Measurements from ENCODE around the gene TRAF2.
A peak's percentile ranks its signal among the peaks of the same experiment; 100 is the strongest.
"Not testable (repeated sequence)": the region's sequence is repeated elsewhere in the genome, so short reads cannot be mapped to it uniquely, and the experiment has no call there.

TRAF2 gene, protein sequence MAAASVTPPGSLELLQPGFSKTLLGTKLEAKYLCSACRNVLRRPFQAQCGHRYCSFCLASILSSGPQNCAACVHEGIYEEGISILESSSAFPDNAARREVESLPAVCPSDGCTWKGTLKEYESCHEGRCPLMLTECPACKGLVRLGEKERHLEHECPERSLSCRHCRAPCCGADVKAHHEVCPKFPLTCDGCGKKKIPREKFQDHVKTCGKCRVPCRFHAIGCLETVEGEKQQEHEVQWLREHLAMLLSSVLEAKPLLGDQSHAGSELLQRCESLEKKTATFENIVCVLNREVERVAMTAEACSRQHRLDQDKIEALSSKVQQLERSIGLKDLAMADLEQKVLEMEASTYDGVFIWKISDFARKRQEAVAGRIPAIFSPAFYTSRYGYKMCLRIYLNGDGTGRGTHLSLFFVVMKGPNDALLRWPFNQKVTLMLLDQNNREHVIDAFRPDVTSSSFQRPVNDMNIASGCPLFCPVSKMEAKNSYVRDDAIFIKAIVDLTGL

DNA sequence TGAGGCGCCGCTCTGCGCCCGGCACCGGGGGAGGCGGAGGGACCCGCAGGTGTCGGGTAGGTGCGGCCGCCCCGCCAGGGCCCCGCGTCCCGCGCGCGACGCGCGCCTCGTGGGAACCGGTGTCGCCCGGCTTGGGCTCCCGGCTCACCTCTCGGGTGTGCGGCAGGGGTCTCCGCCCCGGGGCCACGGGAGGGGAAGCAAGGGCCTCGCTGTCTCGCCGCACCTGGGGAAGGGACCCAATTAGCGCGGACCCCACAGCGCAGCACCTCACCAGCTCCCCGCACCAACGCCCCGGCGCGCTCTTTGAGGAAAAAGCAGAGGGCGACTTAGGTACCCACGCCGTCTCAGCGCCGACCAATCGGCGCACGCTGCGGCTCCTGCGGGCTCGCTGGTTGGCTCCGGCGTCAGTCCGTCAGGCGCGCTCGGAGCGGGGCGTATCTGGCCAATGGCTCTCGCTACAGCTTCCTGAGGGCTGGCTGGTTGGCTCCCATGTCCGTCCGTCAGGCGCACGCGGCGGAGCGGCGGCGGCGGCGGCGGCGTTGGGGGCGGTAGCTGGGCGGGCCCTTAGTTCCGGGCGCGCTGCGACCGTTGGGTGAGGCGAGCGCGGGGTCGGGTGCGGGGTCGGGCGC is at the start of gene TRAF2:
TSS of gene TRAF2 (plus strand) at position 567 of the 629 bp plus-strand sequence. CDS start 12,225 bp downstream, outside the sequence.
- peak; percentile 97 to 99 for DNase-seq

DNA sequence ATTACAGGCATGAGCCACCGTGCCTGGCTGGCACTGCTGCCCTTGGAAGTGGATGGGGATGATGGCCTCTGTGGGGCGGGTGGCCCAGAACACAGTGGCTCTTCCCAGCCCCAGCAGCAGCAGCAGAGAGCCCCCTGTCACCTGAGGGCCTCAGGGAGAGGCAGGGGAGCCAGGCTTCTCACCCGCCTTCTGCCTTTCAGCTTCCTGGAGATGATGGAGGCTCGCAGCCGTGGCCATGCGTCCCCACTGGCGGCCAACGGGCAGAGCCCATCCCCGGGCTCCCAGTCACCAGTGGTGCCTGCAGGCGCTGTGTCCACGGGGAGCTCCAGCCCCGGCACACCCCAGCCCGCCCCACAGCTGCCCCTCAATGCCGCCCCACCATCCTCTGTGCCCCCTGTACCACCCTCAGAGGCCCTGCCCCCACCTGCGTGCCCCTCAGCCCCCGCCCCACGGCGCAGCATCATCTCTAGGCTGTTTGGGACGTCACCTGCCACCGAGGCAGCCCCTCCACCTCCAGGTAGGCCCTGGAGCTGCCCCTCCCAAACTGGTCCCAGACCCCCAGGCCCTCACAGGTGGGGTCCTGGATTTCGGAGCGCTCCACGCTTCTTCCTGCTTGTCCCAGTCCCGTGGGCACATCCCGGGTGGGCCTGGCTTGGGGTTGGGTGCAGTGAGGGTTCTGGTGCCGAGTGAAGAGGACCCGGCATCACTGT is 49.0 kb upstream of the TRAF2 start:
- DNase-seq = no peak

DNA sequence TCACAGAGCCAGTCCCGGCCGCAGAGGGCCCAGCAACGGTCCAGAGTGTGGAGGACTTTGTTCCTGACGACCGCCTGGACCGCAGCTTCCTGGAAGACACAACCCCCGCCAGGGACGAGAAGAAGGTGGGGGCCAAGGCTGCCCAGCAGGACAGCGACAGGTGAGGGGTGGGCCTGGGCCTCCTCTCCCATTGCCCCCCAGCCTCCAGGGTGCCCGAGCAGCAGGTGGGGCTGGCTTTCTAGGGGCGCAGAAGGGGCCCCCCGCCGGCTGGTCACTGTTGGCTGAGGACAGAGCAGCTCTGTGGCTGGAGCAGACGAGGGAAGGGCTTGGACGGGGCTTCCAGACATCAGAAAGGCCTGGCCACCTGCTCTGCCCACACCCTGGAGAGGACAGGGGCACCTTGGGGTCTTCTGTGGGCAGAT is 48.4 kb upstream of the TRAF2 start:
- not testable (repeated sequence) for DNase-seq

DNA sequence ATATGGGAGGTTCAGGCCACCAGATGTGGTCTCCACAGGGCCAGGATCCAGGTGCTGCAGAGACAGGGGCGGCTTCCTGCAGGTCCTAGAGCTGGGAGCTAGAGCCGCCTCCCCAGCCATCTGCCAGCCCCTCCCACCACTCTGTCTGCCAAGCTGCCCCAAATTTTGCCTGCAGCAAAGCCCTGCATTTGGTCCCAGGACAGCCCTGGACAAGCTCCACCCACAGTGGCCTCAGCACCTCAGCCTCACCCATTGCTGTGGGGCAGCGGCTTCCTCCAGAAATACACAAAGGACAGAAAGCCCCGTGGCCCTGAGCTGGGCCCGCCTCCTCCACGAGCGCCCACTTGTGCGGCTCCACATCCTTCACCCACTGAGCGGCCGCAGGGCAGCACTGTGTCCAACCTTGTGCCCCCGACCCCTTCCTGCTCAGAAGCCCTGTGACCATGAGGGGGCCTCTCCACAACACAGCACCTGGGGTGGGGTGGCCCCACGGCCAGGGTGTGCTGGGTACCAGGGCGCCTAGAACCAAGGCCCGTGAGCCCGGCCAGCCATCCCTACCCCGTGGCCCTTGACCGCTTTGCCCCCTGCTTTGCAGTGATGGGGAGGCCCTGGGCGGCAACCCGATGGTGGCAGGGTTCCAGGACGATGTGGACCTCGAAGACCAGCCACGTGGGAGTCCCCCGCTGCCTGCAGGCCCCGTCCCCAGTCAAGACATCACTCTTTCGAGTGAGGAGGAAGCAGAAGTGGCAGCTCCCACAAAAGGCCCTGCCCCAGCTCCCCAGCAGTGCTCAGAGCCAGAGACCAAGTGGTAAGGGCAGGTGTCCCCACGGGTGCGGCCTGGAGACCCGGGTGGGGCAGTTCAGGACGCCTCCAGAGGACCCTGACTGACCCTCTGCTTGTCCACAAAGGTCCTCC is 47.7 kb upstream of the TRAF2 start:
- no peak for DNase-seq

DNA sequence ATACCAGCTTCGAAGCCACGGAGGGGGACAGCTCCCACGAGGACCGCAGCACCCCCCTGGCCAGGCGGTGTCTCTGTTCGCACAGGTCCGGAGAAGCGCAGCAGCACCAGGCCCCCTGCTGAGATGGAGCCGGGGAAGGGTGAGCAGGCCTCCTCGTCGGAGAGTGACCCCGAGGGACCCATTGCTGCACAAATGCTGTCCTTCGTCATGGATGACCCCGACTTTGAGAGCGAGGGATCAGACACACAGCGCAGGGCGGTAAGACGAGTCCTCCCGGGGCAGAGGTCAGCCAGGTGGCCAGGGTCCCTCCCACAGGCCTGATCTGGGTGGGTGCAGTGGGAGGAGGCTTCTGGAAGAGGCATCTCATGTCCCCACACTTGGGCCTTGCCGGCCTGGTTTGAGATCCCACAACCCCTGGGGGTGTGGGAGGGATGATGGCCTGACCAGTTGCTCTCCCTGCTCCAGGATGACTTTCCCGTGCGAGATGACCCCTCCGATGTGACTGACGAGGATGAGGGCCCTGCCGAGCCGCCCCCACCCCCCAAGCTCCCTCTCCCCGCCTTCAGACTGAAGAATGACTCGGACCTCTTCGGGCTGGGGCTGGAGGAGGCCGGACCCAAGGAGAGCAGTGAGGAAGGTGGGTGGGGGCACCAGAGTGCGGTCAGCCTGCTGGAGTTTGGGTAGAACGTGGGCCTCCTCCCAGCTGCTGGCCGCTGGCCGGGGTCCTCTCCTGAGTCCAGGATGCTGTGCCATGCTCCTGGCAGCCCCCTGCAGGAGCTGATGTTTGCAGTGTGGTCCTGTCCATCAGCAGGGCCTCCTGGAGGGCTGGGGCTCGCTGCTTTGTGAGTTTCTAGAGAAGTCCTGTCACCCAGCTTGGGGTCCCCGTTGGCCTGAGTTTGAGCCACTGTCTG is 46.8 kb upstream of the TRAF2 start:
- no peak for DNase-seq

DNA sequence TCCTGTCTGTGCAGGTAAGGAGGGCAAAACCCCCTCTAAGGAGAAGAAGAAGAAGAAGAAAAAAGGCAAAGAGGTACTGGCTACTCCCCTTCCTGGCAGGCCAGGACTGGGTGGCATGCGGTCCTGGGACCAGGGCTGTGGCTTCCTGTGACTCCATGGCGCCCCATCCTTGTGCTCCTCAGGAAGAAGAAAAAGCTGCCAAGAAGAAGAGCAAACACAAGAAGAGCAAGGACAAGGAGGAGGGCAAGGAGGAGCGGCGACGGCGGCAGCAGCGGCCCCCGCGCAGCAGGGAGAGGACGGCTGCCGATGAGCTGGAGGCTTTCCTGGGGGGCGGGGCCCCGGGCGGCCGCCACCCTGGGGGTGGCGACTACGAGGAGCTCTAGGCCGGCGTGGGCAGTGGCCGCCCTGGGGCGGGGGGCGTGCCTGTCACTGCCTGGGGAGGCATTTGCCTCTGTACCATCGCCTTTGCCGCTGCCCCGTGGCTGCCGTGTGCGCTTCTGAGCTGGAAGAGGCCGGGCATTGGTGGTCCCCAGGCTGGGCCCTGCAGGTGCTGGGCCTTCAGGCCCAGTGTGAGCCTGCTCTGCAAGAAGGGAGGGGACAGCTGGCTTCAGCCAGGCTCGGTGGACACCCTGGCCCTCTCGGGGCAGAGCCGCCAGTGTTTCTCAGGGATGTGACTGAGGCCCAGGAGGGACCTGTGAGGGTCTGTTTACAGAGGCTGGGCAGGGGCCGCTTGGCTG is 46.0 kb upstream of the TRAF2 start:
- no peak for DNase-seq

DNA sequence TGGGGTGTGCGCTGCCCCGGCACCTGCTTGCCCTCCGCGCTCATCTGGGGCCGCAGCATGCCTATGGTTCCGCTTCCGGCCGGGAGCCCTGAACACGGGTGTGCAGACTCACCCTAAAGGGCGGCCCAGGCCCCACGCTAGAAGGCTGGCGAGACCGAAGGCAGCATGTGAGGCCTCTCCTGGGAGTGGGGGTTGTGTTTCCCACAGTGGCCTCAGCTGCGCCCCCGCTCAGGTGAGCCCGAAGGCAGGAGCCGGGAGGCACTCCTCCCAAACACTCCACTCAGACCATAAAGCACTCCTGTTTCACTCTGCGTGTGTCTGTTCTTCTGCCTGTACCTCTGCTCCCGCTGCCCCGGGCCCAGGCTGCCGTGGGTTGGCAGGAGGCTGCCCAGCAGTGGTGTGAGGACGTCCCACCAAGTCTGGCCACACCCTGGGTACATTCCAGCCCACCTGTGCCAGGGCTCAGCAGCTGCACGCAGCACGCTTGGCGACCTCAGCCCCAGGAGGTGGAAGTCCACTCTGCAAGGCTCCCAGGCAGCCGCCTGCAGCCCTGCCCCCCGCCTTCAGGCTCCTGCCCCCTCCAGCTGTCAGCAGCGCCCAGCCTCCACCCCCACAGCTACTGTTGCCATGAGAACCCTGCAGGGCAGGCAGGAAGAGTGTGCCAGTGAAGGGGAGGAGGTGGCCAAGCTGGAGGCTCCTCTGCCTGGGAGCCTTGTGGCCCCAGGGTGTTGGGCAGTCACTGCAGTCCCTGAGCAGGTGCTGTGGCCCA is 45.3 kb upstream of the TRAF2 start:
- DNase-seq = peak in 1 of 2 experiments; percentile 22

DNA sequence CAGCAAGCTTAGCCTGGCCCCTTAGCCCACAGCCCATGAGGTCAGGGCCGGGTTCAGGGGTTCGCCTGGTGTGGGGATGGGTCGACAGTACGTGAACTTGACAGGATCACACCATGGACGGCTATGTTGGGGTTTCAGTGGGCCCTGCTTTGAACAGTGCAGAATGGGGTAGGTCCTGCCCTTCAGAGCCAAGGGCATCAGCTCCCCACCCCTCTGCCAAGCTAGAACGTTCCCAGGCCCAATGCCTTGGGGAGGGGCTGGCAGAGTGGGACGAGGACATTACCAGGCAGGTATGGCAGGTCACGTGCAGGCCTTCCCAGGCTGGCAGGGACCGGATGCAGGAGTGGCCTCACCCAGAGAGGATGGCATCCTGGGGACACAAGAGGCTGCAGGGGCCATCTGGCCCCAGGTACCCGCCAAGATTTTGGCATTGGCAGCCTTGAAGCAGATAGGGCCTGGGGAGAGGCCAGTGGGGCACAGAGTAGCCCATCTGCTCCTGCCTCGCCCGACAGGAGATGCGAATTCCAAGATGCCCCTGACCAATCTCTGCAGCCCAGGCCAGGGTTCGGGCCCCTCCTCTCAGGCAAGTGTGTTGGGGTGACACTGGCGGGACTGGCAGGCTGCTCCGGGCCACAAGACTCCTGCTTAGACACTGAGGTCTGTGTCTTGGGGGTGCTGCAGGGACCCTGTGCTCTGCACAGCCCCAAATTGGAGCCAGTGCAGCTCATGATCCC is 44.5 kb upstream of the TRAF2 start:
- not testable (repeated sequence) for DNase-seq

DNA sequence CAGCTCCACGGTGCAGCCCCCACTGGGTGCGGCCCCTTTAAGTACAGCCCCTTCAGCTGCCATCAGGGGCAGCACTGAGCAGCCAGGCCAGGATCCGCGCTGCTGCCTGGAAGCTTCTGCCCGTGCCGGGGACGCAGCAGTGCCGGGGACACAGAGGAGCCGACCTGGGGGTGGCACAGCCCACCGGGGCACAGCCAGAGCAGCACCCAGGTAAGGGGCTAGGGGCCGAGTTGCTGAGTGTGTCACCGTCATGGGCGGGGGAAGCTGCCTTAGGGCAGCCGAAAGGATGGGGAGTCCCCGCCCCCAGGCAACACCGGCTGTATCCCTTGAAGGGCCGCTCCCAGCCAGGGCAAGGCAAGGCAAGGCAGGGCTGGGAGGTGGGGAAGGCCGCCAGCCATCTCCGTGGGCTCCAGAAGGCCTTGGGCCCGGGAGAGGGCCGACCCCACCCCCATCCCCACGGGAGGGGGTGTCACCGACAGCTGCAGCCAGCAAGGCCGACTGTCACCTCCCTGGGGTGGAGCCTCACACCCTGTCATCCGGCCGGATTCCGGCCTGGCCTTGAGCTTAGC is 43.9 kb upstream of the TRAF2 start, which contains the start of gene AJM1:
TSS of gene AJM1 (plus strand) at position 99 of the 569 bp plus-strand sequence. CDS start 1,937 bp downstream, outside the sequence.
- DNase-seq = peak; percentile 89 to 91

DNA sequence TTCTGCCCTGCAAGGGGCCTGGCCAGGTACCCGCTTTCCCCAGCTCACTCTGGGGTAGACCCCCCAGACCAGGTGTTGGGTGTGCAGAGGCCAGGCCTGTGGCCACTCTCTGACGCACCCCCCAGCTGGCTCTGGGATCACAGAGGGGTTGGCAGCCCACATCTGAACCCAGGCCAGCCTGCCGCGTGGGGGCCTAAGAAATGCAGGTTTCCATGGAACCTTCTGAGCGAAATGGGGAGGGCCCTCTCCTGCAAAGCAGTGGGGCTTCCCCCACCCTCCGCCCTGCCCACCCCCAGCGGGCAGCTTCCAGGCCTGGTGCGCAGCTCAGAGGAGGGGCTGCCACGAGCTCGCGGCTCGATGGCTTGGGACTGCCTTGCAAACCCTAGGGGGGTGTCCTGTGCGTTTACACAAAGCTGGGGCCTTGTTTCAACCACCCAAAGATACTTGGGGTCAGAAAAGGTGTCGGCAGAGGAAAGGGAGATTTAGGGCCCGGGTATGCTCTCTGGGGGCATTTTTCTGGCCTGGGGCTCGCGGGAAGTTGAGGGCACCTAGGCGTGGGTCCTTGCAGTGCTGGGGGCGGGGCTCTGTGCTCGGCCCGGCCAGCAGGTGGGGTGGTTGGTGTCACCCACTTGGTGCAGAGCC is 43.0 kb upstream of the TRAF2 start:
- peak; percentile 24 to 30 for DNase-seq

DNA sequence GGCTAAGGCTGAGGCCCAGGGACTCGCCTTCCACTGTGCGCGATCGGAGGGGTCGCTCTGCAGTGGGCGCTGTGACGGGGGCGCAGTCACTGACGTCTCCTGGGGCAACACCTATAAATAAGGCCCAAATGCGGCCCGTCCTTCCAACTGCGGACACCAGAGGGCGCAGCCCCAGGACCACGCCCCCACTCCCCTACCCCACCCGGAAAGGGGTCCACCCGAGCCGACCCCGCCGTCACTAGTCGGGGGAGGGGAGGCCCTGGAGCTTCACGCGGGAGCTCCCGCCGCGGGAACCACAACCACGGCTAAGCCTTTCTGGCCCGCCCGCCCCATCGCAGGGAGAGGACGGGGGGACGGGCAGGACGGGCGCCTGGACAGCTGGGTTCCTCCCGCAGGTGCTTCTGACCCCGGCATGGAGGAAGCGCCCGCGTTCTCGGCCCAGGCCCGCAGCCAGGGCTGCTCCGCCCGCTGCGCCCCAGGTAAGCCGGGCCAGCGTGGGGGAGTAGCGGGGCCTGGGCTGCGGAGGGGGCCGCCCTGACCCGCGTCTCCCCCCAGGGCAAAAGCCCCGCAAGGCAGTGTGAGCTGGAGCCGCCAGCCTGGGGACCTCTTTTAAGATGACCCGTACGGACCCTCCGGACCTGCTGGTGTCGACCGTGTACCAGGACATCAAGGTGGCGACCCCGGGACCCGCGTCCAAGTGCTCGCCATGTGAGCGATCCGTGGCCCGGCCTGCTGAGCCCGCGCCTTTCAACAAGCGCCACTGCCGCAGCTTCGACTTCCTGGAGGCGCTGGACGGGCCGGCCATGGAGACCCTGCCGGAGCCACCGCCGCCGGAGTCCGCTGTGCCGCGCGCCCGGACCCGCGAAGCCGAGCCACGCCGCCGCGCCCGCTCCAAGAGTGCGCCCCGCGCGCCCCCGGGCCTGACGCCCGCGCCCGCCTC is 42.2 kb upstream of the TRAF2 start:
- DNase-seq = peak; percentile 83

DNA sequence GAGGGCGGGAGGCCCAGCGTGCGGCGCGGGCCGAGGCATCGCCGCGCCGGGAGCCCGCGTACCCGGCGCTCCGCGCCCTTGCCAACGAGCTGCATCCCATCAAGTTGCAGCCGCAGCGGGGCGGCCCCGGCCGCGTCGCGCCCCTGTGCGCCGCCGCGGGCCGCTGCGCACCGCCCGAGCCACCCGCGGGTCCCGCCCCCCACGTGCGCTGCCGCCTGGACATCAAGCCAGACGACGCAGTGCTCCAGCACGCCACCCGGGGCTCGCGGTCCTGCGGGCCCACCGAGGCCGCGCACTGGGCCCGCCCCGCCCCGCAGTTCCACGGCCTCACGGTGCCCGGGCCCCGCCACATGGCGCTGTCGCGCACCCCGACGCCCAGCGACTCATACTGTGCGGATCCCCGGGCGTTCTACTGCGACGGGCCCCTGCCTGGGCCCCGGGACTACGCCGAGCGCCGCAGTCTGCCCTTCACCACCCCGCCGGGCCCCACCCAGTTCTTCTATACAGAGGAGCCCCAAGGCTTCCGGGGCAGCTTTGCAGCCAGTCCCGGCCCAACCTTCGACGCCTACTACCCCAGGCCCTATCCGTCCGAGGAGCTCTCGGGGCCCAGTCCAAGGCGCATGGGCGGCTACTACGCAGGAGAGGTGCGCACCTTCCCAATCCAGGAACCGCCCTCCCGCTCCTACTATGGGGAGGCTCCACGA is 41.4 kb upstream of the TRAF2 start:
- peak; percentile 43 to 52 for DNase-seq

DNA sequence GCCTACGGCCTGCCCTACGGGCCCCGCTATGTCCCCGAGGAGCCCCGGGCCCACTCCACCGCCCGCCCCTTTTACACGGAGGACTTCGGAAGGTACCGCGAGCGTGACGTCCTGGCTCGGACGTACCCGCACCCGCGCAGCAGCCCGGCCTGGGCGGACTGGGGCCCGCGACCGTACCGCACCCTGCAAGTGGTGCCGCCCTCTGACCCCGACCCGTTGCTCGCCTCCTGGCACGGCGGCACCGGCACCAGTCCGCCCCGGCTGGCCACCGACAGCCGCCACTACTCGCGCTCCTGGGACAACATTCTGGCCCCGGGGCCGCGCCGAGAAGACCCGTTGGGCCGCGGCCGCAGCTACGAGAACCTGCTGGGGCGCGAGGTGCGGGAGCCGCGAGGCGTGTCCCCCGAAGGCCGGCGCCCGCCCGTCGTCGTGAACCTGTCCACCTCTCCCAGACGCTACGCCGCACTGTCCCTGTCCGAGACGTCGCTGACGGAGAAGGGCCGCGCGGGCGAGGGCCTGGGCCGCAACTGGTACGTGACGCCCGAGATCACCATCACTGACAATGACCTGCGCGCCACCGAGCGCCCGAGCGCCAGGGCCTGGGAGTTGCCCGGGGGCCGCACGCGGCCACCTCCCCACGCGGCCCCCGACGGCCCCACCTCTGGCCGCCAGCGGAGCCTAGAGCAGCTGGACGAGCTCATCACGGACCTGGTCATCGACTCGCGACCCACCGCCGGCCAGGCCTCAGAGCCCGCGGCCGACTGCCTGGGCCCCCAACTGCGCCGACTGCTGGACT is 40.7 kb upstream of the TRAF2 start:
- peak in 1 of 2 experiments; percentile 36 for DNase-seq

DNA sequence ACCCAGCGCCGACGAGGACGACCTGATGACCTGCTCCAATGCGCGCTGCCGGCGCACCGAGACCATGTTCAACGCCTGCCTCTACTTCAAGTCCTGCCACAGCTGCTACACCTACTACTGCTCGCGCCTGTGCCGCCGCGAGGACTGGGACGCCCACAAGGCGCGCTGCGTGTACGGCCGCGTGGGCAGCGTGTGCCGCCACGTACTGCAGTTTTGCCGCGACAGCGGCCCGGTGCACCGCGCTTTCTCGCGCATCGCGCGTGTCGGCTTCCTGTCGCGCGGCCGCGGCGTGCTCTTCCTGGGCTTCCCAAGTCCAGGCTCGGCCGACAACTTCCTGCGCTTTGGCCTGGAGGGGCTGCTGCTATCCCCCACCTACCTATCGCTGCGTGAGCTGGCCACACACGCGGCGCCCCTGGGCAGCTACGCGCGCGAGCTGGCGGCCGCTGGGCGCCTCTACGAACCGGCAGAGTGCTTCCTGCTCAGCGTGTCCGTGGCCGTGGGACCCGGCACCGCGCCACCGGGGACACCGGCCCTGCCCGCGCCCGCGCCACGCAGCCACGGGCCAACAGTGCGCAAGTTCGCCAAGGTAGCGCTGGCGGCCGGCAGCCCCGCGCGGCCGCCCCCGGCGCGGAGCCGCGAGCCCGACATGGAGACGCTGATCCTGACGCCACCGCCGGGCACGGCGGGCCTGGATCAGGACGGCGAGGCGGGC is 39.8 kb upstream of the TRAF2 start:
- peak in 1 of 2 experiments; percentile 34 for DNase-seq

Measured in activated T-cell treated with anti-CD3 and anti-CD28 coated beads, Interleukin-2, amount 50 U/mL, for 48 hours (primary cell).